GM08714 (cell line): Measurements from ENCODE around the gene NBPF3.

ENCODE experiments used
- H3K4me3 ChIP-seq: fragments of 200-500 bp; sonication (Bioruptor generic); 2 replicates; pipeline ENCODE4 v1.5.1; 2014; ENCODE audit warnings: mild to moderate bottlenecking, low read length, inconsistent platforms
- ZNF274 ChIP-seq: IDR thresholded peaks from 2 replicates; pipeline ENCODE4 v1.6.1; 2012; ENCODE audit warnings: mild to moderate bottlenecking, low read depth, low read length

The NBPF3 gene

GRCh38 chr1:21496886-21497285 is 56.9 kb downstream of the NBPF3 start:
- TF ChIP-seq ZNF274, result no peak
- no peak overlapping the region for H3K4me3 ChIP-seq

GRCh38 chr1:21497466-21498061 is 57.6 kb downstream of the NBPF3 start:
- no peak for TF ChIP-seq ZNF274
- no peak overlapping the region for H3K4me3 ChIP-seq

GRCh38 chr1:21499283-21499950 is 59.5 kb downstream of the NBPF3 start:
- no peak overlapping the region for H3K4me3 ChIP-seq
- TF ChIP-seq ZNF274, result no peak

- no peak for TF ChIP-seq ZNF274
Observed at GRCh38 chr1:21503706-21504377, 63.9 kb downstream of the NBPF3 start.

GRCh38 chr1:21506804-21507203 is 66.9 kb downstream of the NBPF3 start:
- TF ChIP-seq ZNF274, result no peak
- no peak overlapping the region for H3K4me3 ChIP-seq

More at GRCh38 chr1:21503706-21504377, 63.9 kb downstream of the NBPF3 start:
- no peak overlapping the region for H3K4me3 ChIP-seq

- no peak for TF ChIP-seq ZNF274
- no peak overlapping the region for H3K4me3 ChIP-seq
Observed at GRCh38 chr1:21507511-21508270, 67.8 kb downstream of the NBPF3 start.

GRCh38 chr1:21508580-21509350 is 68.8 kb downstream of the NBPF3 start:
- no peak overlapping the region for H3K4me3 ChIP-seq
- TF ChIP-seq ZNF274, result no peak

- TF ChIP-seq ZNF274, result no peak
Observed at GRCh38 chr1:21509351-21510112, 69.6 kb downstream of the NBPF3 start, which contains the start of gene ALPL. Gene ALPL, plus strand, starts transcription at chr1:21509423. Its CDS starts 44,659 bp downstream, at chr1:21554082.

GRCh38 chr1:21510113-21510493 is 70.2 kb downstream of the NBPF3 start:
- no peak for TF ChIP-seq ZNF274
- no peak overlapping the region for H3K4me3 ChIP-seq

More at GRCh38 chr1:21509351-21510112, 69.6 kb downstream of the NBPF3 start, which contains the start of gene ALPL:
- H3K4me3 ChIP-seq, result no peak within 1 kb of the TSS

- H3K4me3 ChIP-seq, result no peak overlapping the region
- no peak for TF ChIP-seq ZNF274
Observed at GRCh38 chr1:21510885-21511578, 71.1 kb downstream of the NBPF3 start.

- no peak for TF ChIP-seq ZNF274
- H3K4me3 ChIP-seq, result no peak overlapping the region
Observed at GRCh38 chr1:21511579-21512522, 71.9 kb downstream of the NBPF3 start.
